GM18861 (cell line): ENCODE measurements around the gene PNPLA7.

Source experiments
- ATAC-seq: cut with Tn5 transposase; IDR thresholded peaks from one replicate; pipeline ENCODE4 v1.9.1; 2021; ENCODE audit not compliant: unreplicated experiment

Gene PNPLA7

GRCh38 chr9:137497921-137498719 is 52.1 kb downstream of the PNPLA7 start:
- no peak for ATAC-seq

DNA sequence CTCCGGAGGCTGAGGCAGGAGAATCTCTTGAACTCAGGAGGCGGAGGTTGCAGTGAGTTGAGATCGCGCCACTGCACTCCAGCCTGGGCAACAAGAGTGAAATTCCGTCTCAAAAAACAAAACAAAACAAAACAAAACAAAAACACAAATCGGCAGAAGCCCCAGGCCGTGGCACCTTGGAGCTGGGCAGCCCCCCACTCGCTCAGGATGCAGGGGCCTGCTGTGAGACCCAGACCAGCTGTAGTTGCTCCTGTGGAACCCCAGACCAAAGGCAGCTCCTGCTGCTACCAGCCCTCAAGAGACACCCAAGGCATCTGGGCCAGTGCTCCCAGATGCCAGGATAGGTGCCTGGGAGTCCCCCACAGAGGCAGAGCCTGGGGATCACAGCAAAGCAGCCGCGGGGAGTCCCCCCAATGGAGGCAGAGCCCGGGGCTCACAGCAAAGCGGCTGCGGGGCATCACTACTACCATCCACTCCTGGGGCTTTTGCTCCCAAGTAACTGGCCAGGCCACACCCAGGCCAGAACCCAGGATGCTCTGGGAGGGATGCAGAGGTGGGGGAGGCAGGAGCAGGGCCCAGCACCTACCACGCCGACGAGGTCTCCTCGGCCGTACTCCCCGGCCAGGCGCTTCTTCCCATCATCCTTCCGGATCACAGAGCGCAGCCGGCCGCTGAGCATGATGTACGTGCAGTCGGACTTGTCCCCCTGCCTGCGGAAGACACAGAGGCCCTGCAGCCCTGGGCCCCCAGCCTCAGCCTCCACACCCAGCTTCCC is 53.4 kb downstream of the PNPLA7 start:
- ATAC-seq, result no peak

DNA sequence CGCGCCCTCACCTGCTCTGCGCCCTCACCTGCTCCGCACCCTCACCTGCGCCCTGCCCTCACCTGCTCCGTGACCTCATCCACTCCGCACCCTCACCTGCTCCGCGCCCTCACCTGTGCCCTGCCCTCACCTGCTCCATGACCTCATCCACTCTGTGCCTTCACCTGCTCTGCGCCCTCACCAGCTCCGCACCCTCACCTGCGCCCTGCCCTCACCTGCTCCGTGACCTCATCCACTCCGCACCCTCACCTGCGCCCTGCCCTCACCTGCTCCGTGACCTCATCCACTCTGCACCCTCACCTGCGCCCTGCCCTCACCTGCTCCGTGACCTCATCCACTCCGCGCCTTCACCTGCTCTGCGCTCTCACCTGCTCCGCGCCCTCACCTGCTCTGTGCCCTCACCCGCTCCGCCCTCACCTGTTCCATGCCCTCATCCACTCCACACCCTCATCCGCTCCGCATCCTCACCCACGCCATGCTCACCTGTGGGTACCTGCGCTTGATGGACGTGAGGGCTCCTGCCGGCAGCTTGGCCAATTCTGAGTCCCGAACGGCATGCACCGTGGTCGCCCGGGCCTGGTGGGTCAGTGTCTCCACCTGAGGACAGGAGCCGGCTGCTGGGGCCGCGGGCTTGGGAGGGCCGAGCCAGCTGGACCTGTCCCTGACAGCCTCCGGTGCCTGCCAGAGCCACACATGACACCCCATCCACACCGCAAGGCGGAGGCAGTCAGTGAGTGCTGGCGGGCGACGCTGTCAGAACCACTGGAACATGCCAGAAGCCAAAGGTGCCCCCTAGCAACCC is 55.5 kb downstream of the PNPLA7 start:
- ATAC-seq, result no peak

- no peak for ATAC-seq
These were observed 56.1 kb downstream of the PNPLA7 start for GRCh38 chr9:137494104-137494544.

DNA sequence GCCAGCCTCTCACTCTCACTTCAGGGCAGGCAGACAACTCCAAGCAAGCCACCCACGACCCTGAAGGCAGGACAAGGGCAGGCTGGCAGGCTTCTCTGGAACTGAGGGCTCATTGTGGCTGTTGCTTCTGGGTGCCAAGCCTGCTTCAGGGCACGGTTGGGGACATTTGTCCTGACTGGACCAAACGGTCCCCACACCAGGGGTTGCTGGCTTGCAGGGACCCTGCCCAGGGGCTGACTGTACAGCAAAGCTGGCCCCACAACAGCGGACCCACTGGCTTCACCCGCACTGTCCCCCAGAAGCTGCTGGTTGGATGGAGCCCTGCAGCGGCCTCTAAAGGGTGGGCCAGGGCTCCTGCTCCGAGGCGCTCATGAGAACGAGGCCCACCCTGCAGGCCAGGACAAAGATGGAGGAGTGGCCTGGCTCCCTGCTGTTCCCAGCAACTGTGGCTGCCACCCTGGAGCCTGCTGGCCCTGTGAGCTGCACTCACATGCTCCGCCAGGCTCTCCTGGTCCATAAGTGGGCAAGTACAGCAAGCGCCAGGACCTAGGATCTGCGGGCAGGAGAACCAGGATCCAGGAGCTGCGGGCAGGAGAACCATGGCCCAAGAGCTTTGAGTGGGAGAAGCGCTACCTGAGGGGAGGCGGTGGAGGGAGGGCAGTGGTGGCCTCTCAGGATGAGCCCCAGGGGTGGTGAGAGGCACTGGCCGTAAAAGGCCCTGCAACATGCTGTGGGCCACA is 56.7 kb downstream of the PNPLA7 start:
- ATAC-seq, result no peak

- ATAC-seq, result no peak
These were observed 57.5 kb downstream of the PNPLA7 start for GRCh38 chr9:137492464-137493363.

- ATAC-seq, result no peak
These were observed 58.3 kb downstream of the PNPLA7 start for GRCh38 chr9:137491735-137492432.

DNA sequence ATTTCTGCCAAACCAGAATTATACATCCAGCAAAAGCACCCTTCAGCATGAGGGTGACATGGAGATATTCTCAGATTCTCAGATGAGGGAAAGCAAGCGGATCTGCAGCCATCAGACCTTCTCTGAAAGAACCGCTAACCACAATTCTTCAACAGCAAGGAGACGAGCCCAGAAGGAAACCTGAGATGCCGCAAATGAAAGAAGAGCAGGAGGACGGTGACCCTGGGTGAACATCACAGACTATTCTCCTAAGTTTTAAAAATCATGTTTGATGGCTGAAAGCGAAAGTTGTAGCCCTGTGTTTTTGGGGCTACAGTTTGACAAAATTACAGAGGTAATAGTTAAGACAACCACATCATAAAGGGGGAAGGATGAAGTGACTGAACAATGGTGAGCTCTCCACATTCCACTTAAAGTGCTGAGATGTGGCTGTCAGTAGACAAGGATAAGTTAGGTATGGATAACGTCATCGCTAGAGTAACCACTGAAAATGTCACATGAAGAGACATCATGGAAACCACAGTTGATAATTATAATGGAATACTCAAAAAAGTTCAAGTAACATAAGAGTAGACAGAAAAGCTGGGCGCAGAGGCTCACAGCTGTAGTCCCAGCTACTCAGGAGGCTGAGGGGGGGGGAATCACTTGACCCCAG is 59.5 kb downstream of the PNPLA7 start:
- ATAC-seq, result no peak

GRCh38 chr9:137488906-137489305 is 61.3 kb downstream of the PNPLA7 start:
- ATAC-seq, result no peak

DNA sequence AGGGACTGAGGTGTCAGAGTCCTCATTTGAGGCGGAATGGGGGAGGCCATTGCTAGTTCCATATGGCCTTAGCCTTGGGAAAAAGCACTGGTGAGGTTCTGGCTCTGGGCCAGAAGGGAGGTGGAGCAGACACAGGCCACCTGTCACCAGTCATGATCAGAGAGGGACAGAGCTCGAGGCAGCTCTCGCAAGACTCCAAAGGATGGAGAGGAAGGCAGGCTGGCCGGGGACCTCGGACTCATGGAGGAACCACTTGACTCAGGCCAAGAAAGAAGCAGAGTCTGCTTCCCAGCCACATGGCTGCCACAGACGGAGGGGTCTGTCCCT is 61.9 kb downstream of the PNPLA7 start:
- ATAC-seq, result no peak

GRCh38 chr9:137487454-137488326 is 62.5 kb downstream of the PNPLA7 start:
- ATAC-seq, result no peak

- ATAC-seq, result no peak
These were observed 63.4 kb downstream of the PNPLA7 start for GRCh38 chr9:137486545-137487453.

- ATAC-seq, result no peak
These were observed 64.1 kb downstream of the PNPLA7 start for GRCh38 chr9:137486141-137486490.

DNA sequence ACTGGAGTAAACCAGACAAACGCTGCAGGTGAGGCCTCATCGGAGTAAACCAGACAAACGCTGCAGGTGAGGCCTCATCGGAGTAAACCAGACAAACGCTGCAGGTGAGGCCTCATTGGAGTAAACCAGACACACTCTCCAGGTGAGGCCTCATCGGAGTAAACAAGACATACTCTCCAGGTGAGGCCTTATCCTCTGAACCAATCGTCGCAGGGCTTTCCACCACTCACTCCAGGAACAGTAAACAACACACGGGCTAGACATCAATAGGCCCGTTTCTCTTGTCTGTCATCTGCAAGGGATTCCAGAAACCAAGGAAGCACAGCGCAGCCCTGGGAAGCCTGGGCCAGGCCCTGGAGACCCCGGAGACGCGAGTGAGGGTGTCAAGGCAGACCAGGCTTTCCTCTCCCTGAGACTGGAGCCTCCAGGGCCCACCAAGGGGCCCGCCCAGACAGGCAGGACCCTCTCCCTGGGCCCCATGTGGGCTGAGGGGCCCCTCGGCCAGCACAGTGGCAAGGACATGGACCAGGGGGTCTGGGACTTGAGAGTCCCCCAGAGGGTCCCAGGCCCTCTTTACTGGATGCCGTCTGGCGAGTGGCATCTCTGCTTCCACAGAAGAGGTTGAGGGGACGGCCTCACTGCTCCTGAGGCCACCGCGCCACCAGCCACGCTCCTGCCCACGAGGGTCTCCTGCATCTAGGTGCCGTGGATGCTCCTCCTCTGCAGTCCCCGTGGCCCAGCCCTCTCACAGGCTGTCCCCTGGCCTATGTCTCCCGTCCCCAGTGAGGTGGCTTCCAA is 64.7 kb downstream of the PNPLA7 start:
- ATAC-seq, result no peak

GRCh38 chr9:137484551-137485315 is 65.5 kb downstream of the PNPLA7 start:
- ATAC-seq, result no peak
